ENCODE data around the gene TIGIT.

The TIGIT gene

DNA sequence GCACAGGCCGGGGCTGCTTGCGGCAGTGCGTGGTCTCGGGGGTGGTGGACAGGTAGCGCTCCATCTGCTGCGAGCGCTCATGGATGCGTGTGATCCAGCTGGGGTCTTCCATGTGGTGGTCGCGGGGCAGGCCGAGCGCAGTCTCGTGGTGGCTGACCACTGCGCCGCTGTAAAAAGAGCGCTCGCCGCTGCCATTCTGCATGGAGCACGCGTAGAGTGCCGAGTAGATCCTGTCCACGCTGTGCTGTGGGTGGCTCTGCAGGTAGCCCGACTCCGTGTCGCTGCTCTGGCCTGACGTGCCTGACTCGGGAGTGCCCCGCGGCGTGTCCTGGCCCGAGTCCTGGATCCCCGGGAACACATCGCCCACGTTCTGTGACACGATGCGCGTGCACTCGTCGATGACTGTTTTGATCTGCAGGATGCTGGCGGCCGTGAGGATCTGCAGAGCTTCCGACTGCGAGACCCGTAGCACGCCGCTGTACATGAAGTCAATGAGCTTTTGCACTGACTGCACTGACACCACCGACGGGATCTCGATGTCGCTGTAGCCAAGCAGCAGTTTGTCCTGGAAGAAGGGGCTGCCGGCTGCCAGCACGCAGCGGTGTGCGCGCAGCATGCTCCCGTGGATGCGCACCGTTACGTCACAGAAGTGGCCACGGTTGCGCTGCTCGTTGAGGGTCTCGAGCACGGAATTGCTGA, 57.4 kb downstream of the TIGIT start:
- Histone ChIP-seq H3K27me3 (ENCODE audit: insufficient read depth, insufficient read length) (no peaks in the 10 kb centered on the region), H3K9me3 (ENCODE audit: insufficient read depth, low read length) (no peaks in the 10 kb centered on the region), H3K4me1 (ENCODE audit: insufficient read depth, insufficient read length) (no peaks in the 10 kb centered on the region), H3K4me3 (ENCODE audit: insufficient read length, low read depth) (no peak overlapping the region), H3K9ac (ENCODE audit: insufficient read length, low read depth) (no peak overlapping the region), H3K36me3 (ENCODE audit: insufficient read depth, insufficient read length, low read length) (no peaks in the 10 kb centered on the region)
- TF ChIP-seq SUZ12 (IDR thresholded peaks at IDR 0.05; ENCODE audit: extremely low read depth, insufficient read depth, insufficient read length) (no peak), ZNF274 (IDR thresholded peaks at IDR 0.05; ENCODE audit: low read depth, low read length) (no peak), YY1 (IDR thresholded peaks at IDR 0.05; ENCODE audit: insufficient read depth, insufficient read length) (no peak)
- DNase-seq (ENCODE audit: low read depth, low spot score), result no peak

DNA sequence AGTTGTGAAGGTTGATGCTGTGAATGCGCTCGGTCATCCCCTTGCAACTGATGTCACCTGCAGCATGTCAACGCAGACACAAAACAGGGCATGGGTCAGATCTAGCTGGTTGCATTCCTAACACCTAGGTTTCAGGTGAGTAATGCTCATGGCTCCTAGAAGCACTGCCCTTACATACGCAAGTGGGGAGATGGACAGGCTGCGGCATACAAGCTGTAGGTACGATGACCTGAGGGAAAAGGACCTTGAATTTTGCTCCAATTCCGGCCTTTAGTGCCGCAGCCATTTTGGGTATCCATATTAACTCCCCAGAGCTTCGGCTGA, 58.0 kb downstream of the TIGIT start:
- no peaks in the 10 kb centered on the region for H3K9me3 ChIP-seq (ENCODE audit: insufficient read depth, low read length)
- no peak for DNase-seq (ENCODE audit: low read depth, low spot score)
- TF ChIP-seq ZNF274 (IDR thresholded peaks at IDR 0.05; ENCODE audit: low read depth, low read length), result no peak
- no peak for TF ChIP-seq SUZ12 (IDR thresholded peaks at IDR 0.05; ENCODE audit: extremely low read depth, insufficient read depth, insufficient read length)
- TF ChIP-seq YY1 (IDR thresholded peaks at IDR 0.05; ENCODE audit: insufficient read depth, insufficient read length), result no peak

DNA sequence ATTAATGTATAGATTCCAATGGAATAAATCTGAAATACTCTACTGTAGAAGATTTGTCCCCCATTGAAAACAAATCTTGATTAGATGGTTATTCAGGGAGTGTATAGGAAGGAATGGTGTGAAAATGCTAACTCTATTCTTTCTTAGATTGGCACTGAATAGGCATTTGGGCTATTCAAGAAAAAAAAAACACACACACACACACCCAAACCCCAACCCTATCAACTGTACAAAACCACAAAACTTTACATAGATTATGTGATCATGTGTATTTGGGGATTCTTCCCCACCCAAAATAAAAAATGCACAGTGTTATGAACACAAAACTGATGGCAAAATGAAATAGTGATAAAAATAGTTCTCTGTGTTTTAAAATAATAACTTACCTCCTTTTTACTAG, 61.8 kb downstream of the TIGIT start:
- Histone ChIP-seq H3K4me3 (ENCODE audit: insufficient read length, low read depth) (no peak overlapping the region), H3K9me3 (ENCODE audit: insufficient read depth, low read length) (no peaks in the 10 kb centered on the region)

More for the DNA sequence above, 58.0 kb downstream of the TIGIT start:
- H3K27me3 ChIP-seq (ENCODE audit: insufficient read depth, insufficient read length), result no peaks in the 10 kb centered on the region
- H3K4me1 ChIP-seq (ENCODE audit: insufficient read depth, insufficient read length), result peaks cover 4% of the 10 kb centered on the region
- no peak overlapping the region for H3K9ac ChIP-seq (ENCODE audit: insufficient read length, low read depth)
- H3K4me3 ChIP-seq (ENCODE audit: insufficient read length, low read depth), result no peak overlapping the region
- no peaks in the 10 kb centered on the region for H3K36me3 ChIP-seq (ENCODE audit: insufficient read depth, insufficient read length, low read length)

DNA sequence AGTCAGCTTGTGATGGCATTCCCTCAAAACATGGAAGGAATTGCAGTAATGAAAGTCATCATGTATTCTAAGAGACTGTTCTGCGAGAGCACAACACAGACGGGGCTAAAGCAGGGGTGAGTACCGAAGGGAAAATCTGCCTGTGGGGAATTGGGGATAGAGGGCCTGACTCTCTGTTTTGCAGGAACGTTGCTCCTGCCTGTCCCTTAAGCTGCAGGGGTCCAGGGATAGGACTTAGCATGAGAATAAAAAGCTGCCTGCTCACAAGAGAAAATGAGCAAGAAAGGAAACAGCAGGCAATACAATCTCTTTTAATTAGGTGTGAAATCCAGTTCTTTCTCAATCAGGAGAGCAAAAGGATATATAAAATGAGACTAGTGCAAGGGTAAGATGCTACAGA, 62.2 kb downstream of the TIGIT start:
- TF ChIP-seq SUZ12 (IDR thresholded peaks at IDR 0.05; ENCODE audit: extremely low read depth, insufficient read depth, insufficient read length), result no peak
- TF ChIP-seq YY1 (IDR thresholded peaks at IDR 0.05; ENCODE audit: insufficient read depth, insufficient read length), result no peak
- TF ChIP-seq ZNF274 (IDR thresholded peaks at IDR 0.05; ENCODE audit: low read depth, low read length), result no peak

More for the DNA sequence above, 61.8 kb downstream of the TIGIT start:
- H3K27me3 ChIP-seq (ENCODE audit: insufficient read depth, insufficient read length), result no peaks in the 10 kb centered on the region
- H3K4me1 ChIP-seq (ENCODE audit: insufficient read depth, insufficient read length), result peaks cover 4% of the 10 kb centered on the region
- DNase-seq (ENCODE audit: low read depth, low spot score), result no peak
- no peak overlapping the region for H3K9ac ChIP-seq (ENCODE audit: insufficient read length, low read depth)
- H3K36me3 ChIP-seq (ENCODE audit: insufficient read depth, insufficient read length, low read length), result no peaks in the 10 kb centered on the region
- TF ChIP-seq YY1 (IDR thresholded peaks at IDR 0.05; ENCODE audit: insufficient read depth, insufficient read length) (no peak), ZNF274 (IDR thresholded peaks at IDR 0.05; ENCODE audit: low read depth, low read length) (no peak), SUZ12 (IDR thresholded peaks at IDR 0.05; ENCODE audit: extremely low read depth, insufficient read depth, insufficient read length) (no peak)

GRCh38 chr3:114356525-114356924, 62.7 kb downstream of the TIGIT start:
- H3K4me3 ChIP-seq (ENCODE audit: insufficient read length, low read depth), result no peak overlapping the region

More for the DNA sequence above, 62.2 kb downstream of the TIGIT start:
- DNase-seq (ENCODE audit: low read depth, low spot score), result peak; percentile 87
- H3K9ac ChIP-seq (ENCODE audit: insufficient read length, low read depth), result no peak overlapping the region
- H3K27me3 ChIP-seq (ENCODE audit: insufficient read depth, insufficient read length), result no peaks in the 10 kb centered on the region
- no peak overlapping the region for H3K4me3 ChIP-seq (ENCODE audit: insufficient read length, low read depth)
- H3K9me3 ChIP-seq (ENCODE audit: insufficient read depth, low read length), result no peaks in the 10 kb centered on the region
- H3K4me1 ChIP-seq (ENCODE audit: insufficient read depth, insufficient read length), result peaks cover 4% of the 10 kb centered on the region
- H3K36me3 ChIP-seq (ENCODE audit: insufficient read depth, insufficient read length, low read length), result no peaks in the 10 kb centered on the region

More at GRCh38 chr3:114356525-114356924, 62.7 kb downstream of the TIGIT start:
- no peak for DNase-seq (ENCODE audit: low read depth, low spot score)
- Histone ChIP-seq H3K9me3 (ENCODE audit: insufficient read depth, low read length) (no peaks in the 10 kb centered on the region), H3K36me3 (ENCODE audit: insufficient read depth, insufficient read length, low read length) (no peaks in the 10 kb centered on the region), H3K4me1 (ENCODE audit: insufficient read depth, insufficient read length) (peaks cover 4% of the 10 kb centered on the region), H3K9ac (ENCODE audit: insufficient read length, low read depth) (no peak overlapping the region), H3K27me3 (ENCODE audit: insufficient read depth, insufficient read length) (no peaks in the 10 kb centered on the region)
- TF ChIP-seq ZNF274 (IDR thresholded peaks at IDR 0.05; ENCODE audit: low read depth, low read length) (no peak), YY1 (IDR thresholded peaks at IDR 0.05; ENCODE audit: insufficient read depth, insufficient read length) (no peak), SUZ12 (IDR thresholded peaks at IDR 0.05; ENCODE audit: extremely low read depth, insufficient read depth, insufficient read length) (no peak)
